AG20443 (cell line): Measurements from ENCODE around the gene RAET1L.
"Not testable (repeated sequence)": the region's sequence is repeated elsewhere in the genome, so short reads cannot be mapped to it uniquely, and the experiment has no call there.

Source experiments
- DNase-seq: peaks from one replicate; pipeline ENCODE4 v3.0.0; 2012; ENCODE audit warnings: low spot score, mixed read lengths

RAET1L gene

GRCh38 chr6:150016324-150017185, 8.8 kb downstream of the RAET1L start:
- DNase-seq, result peak; percentile 75

GRCh38 chr6:150015281-150016001, 9.9 kb downstream of the RAET1L start:
- DNase-seq, result not testable (repeated sequence)

- DNase-seq, result not testable (repeated sequence)
Observed at GRCh38 chr6:150014623-150015280, 10.6 kb downstream of the RAET1L start.

- DNase-seq, result not testable (repeated sequence)
Observed at GRCh38 chr6:150013785-150014622, 11.3 kb downstream of the RAET1L start.

GRCh38 chr6:150012846-150013784, 12.2 kb downstream of the RAET1L start:
- not testable (repeated sequence) for DNase-seq

GRCh38 chr6:150008588-150008987, 16.7 kb downstream of the RAET1L start:
- peak; percentile 58 for DNase-seq

- DNase-seq, result peak; percentile 51
Observed at GRCh38 chr6:150006961-150007464, 18.3 kb downstream of the RAET1L start.

- no peak for DNase-seq
Observed at GRCh38 chr6:150005761-150006651, 19.3 kb downstream of the RAET1L start.

- DNase-seq, result peak; percentile 99
Observed at GRCh38 chr6:150004783-150005717, 20.3 kb downstream of the RAET1L start.

- no peak for DNase-seq
Observed at GRCh38 chr6:150004101-150004782, 21.1 kb downstream of the RAET1L start.

- DNase-seq, result not testable (repeated sequence)
Observed at GRCh38 chr6:150003599-150003998, 21.7 kb downstream of the RAET1L start.

- DNase-seq, result no peak
Observed at GRCh38 chr6:150002710-150003109, 22.6 kb downstream of the RAET1L start.

GRCh38 chr6:150001295-150002008, 23.9 kb downstream of the RAET1L start:
- no peak for DNase-seq

GRCh38 chr6:149999636-150000035, 25.7 kb downstream of the RAET1L start:
- DNase-seq, result no peak

- no peak for DNase-seq
Observed at GRCh38 chr6:149995971-149996370, 29.4 kb downstream of the RAET1L start.

GRCh38 chr6:149995235-149995750, 30.0 kb downstream of the RAET1L start:
- no peak for DNase-seq

GRCh38 chr6:149991838-149992237, 33.5 kb downstream of the RAET1L start:
- no peak for DNase-seq
